Neural cell (in vitro differentiated cells): ENCODE results near the gene RHOBTB1. TPM values are rescaled to one million over a fixed set of nuclear protein-coding genes. Genes with fewer than 3 reads are reported as not detected.

Experiments
- H2AFZ ChIP-seq: fragments of 200-600, 300-800 bp; sonication (generic), shearing (Covaris generic); 2 replicates; pipeline ENCODE4 v1.6.0; 2014; ENCODE audit warnings: low read depth, mild to moderate bottlenecking, antibody characterized with exemption, low read length, moderate library complexity
- H3F3A ChIP-seq: fragments of 200-600 bp; shearing (Covaris generic); 2 replicates; pipeline ENCODE4 v1.6.1; 2016; ENCODE audit warnings: mild to moderate bottlenecking, moderate library complexity, mixed read lengths, antibody characterized with exemption, low read length; ENCODE audit not compliant: insufficient read depth, poor library complexity, severe bottlenecking
- H3K27ac ChIP-seq: fragments of 200-600, 300-800 bp; sonication (generic), shearing (Covaris generic); 2 replicates; pipeline ENCODE4 v1.5.1; 2014; ENCODE audit warnings: mild to moderate bottlenecking, low read length, moderate library complexity
- H3K27me3 ChIP-seq: fragments of 300-800, 200-600 bp; sonication (generic), shearing (Covaris generic); 2 replicates; pipeline ENCODE4 v1.6.0; 2014; ENCODE audit warnings: mild to moderate bottlenecking, low read depth, low read length, moderate library complexity; ENCODE audit not compliant: insufficient read depth
- H3K36me3 ChIP-seq: fragments of 300-800, 200-600 bp; sonication (generic), shearing (Covaris generic); 2 replicates; pipeline ENCODE4 v1.5.1; 2014; ENCODE audit warnings: mild to moderate bottlenecking, antibody characterized with exemption, low read length, moderate library complexity; ENCODE audit not compliant: insufficient read depth
- H3K4me2 ChIP-seq: fragments of 300-800, 200-600 bp; sonication (generic), shearing (Covaris generic); 2 replicates; pipeline ENCODE4 v1.6.0; 2014; ENCODE audit warnings: mild to moderate bottlenecking, low read length
- H3K4me3 ChIP-seq: fragments of 300-800, 200-600 bp; sonication (generic), shearing (Covaris generic); 2 replicates; pipeline ENCODE4 v1.5.1; 2014; ENCODE audit warnings: mild to moderate bottlenecking, low read length, moderate library complexity
- H3K79me2 ChIP-seq: fragments of 200-600 bp; shearing (Covaris generic); replicated peaks from 2 replicates; pipeline ENCODE4 v1.6.0; 2014; ENCODE audit warnings: mild to moderate bottlenecking, low read length, moderate library complexity; ENCODE audit not compliant: insufficient read depth
- H3K9ac ChIP-seq: fragments of 300-800, 200-600 bp; sonication (generic), shearing (Covaris generic); 2 replicates; pipeline ENCODE4 v1.6.1; 2016; ENCODE audit warnings: mild to moderate bottlenecking, low read length, mixed read lengths
- H3K9me2 ChIP-seq: fragments of 200-600 bp; shearing (Covaris generic); 2 replicates; pipeline ENCODE4 v1.6.1; 2016; ENCODE audit warnings: mild to moderate bottlenecking, low read length, mixed read lengths; ENCODE audit not compliant: insufficient read depth
- H3K9me3 ChIP-seq: fragments of 200-600, 300-800 bp; sonication (generic), shearing (Covaris generic); 2 replicates; pipeline ENCODE4 v1.6.1; 2016; ENCODE audit warnings: mild to moderate bottlenecking, mixed run types, low read length, moderate library complexity, mixed read lengths
- H4K20me1 ChIP-seq: fragments of 200-600 bp; shearing (Covaris generic); 2 replicates; pipeline ENCODE4 v1.6.1; 2016; ENCODE audit warnings: mild to moderate bottlenecking, mixed run types; ENCODE audit not compliant: insufficient read depth
- CTCF ChIP-seq: fragments of 450-650 bp; IDR thresholded peaks from 2 replicates; pipeline ENCODE4 v1.5.1; 2014; ENCODE audit warnings: antibody characterized with exemption, mild to moderate bottlenecking, moderate library complexity; ENCODE audit not compliant: poor library complexity, severe bottlenecking
- EP300 ChIP-seq: fragments of 450-650 bp; conservative IDR thresholded peaks from 2 replicates; pipeline ENCODE4 v1.6.1; 2014; ENCODE audit warnings: antibody characterized with exemption, mild to moderate bottlenecking, moderate library complexity; ENCODE audit not compliant: poor library complexity, severe bottlenecking
- EZH2 ChIP-seq: fragments of 200-600, 300-800 bp; shearing (Covaris generic), sonication (generic); IDR thresholded peaks from 2 replicates; pipeline ENCODE4 v1.6.1; 2014; ENCODE audit warnings: antibody characterized with exemption, low read length, borderline replicate concordance, mild to moderate bottlenecking; ENCODE audit not compliant: insufficient read depth, poor library complexity, severe bottlenecking
- MXI1 ChIP-seq: fragments of 450-650 bp; conservative IDR thresholded peaks from 2 replicates; pipeline ENCODE4 v1.6.1; 2014; ENCODE audit warnings: antibody characterized with exemption, mild to moderate bottlenecking; ENCODE audit not compliant: poor library complexity, severe bottlenecking
- POLR2AphosphoS5 ChIP-seq: IDR thresholded peaks from 2 replicates; pipeline ENCODE4 v1.6.1; 2012
- RAD21 ChIP-seq: fragments of 450-650 bp; conservative IDR thresholded peaks from 2 replicates; pipeline ENCODE4 v1.6.1; 2014; ENCODE audit warnings: antibody characterized with exemption, mild to moderate bottlenecking, moderate library complexity
- REST ChIP-seq: IDR thresholded peaks from 2 replicates; pipeline ENCODE4 v1.6.1; 2012; ENCODE audit warnings: borderline replicate concordance
- SMC3 ChIP-seq: fragments of 450-650 bp; conservative IDR thresholded peaks from 2 replicates; pipeline ENCODE4 v1.6.1; 2014; ENCODE audit warnings: antibody characterized with exemption, mild to moderate bottlenecking, moderate library complexity; ENCODE audit not compliant: poor library complexity
- TAF1 ChIP-seq: IDR thresholded peaks from 2 replicates; pipeline ENCODE4 v1.6.1; 2012; ENCODE audit warnings: low read depth
- polyA plus RNA-seq: library from polyadenylated mRNA; depleted of rRNA; stranded (reverse); fragments of >200 nt; gene quantifications from 2 replicates; pipeline ENCODE4 v1.2.3, GENCODE V29; 2014

The RHOBTB1 gene
- polyA plus RNA-seq, 1 donor from 2014 or later = 10.5 TPM

- Histone ChIP-seq H3K36me3 (no peaks in the 10 kb centered on the region), H3F3A (no peaks in the 10 kb centered on the region), H3K27me3 (no peaks in the 10 kb centered on the region), H3K9ac (no peak overlapping the region), H3K9me3 (no peaks in the 10 kb centered on the region), H2AFZ (no peak overlapping the region), H4K20me1 (no peaks in the 10 kb centered on the region), H3K9me2 (no peaks in the 10 kb centered on the region), H3K4me3 (no peak overlapping the region), H3K4me2 (no peak overlapping the region), H3K27ac (no peak overlapping the region), H3K79me2 (no peaks in the 10 kb centered on the region)
- TF ChIP-seq MXI1 (no peak), EZH2 (no peak), TAF1 (no peak), REST (no peak), EP300 (no peak), SMC3 (no peak), CTCF (no peak), POLR2AphosphoS5 (no peak), RAD21 (no peak)
These were observed 26.5 kb upstream of the RHOBTB1 start for GRCh38 chr10:60970526-60970925.

- H3K79me2 ChIP-seq = no peaks in the 10 kb centered on the region
- no peaks in the 10 kb centered on the region for H3K9me2 ChIP-seq
- H3K4me3 ChIP-seq = no peak overlapping the region
- H3K27ac ChIP-seq = no peak overlapping the region
- no peaks in the 10 kb centered on the region for H3K27me3 ChIP-seq
- no peaks in the 10 kb centered on the region for H3K36me3 ChIP-seq
- no peak overlapping the region for H3K4me2 ChIP-seq
- no peaks in the 10 kb centered on the region for H4K20me1 ChIP-seq
- no peaks in the 10 kb centered on the region for H3K9me3 ChIP-seq
- TF ChIP-seq MXI1 = no peak
- no peak for TF ChIP-seq RAD21
- TF ChIP-seq EZH2 = no peak
- no peak for TF ChIP-seq EP300
- no peak for TF ChIP-seq REST
- no peak for TF ChIP-seq POLR2AphosphoS5
- TF ChIP-seq SMC3 = no peak
- no peak for TF ChIP-seq TAF1
- no peaks in the 10 kb centered on the region for H3F3A ChIP-seq
- H3K9ac ChIP-seq = no peak overlapping the region
- H2AFZ ChIP-seq = no peak overlapping the region
These were observed 24.5 kb upstream of the RHOBTB1 start for GRCh38 chr10:60968504-60968903.
